RWPE1 (cell line): ENCODE measurements around the gene TMEM63B.

Experiments used
- CTCF ChIA-PET: fragments of 350-600 bp; sonication (Branson Sonifier 250); formaldehyde crosslinking; extraction: SDS; loops from one replicate; lab custom pipeline; 2021; lab: Yijun Ruan, JAX
- POLR2A ChIA-PET: fragments of 400-600 bp; formaldehyde crosslinking; extraction: SDS; loops from one replicate; lab custom pipeline; 2020; ENCODE audit warnings: antibody characterized with exemption; ENCODE audit not compliant: low non-redundant PET; lab: Yijun Ruan, JAX
- DNase-seq: peaks from one replicate; pipeline ENCODE4 v3.0.0; 2012; ENCODE audit warnings: low spot score
- H3K27ac ChIP-seq: fragments of 450-650 bp; 2 replicates; pipeline ENCODE4 v1.5.1; 2017
- TF ChIP-seq, protein P1 (sequence below): fragments of 450-650 bp; conservative IDR thresholded peaks from 2 replicates; pipeline ENCODE4 v1.5.1; 2017; ENCODE audit warnings: low read depth, mild to moderate bottlenecking

TMEM63B gene

DNA sequence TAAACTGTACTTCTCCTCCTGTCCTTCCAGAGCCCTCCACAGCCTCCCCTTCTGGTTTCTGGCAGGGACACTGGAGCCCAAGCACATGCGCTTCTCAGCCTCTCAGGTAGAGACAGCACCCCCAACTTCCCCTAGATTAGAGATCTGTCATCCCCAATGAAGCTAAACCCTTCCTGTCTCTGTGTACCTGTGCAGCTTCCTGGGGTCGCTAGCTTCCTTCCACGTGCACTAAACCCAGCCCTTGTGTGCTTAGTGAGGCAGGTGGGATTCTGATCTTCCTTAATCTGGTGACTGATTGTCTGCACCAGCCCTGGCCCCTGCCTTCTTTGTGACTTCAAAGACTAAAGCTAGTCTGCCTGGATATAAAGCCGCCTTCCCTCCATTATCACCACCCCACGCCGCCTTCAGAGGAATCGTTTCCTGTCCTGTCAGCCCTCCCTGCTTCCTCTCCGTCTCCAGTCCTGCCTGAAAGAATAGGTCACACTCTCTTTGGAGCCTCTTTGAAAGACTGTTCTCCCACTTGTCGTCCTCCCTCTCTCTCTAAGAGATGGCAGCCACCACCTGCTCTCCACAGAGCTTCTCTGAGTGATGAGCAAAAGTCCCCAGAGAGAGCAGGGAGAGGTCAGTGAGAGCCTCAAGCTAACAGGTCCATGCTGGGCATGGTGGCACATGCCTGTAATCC is 58.7 kb downstream of the TMEM63B start:
- POLR2A ChIA-PET: no interaction called here

DNA sequence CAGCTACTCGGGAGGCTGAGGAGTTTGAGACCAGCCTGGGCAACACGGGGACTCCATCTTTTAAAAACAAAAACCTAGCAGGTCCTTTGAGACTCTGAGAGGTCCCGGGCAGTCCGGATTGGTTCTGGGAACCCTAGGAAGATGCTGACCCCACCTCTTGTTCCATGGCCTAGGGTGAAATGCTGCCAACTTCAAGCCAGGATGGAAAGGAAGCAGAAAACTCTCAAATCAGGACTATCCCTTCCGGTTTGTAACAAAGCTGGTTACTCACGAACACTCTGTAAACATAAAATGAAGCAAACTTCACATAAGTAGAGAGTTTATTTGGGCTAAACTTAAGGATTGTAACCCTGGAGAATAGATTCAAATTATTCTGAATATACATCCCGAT is 59.3 kb downstream of the TMEM63B start:
- DNase-seq: no peak
- TF ChIP-seq, protein P1, sequence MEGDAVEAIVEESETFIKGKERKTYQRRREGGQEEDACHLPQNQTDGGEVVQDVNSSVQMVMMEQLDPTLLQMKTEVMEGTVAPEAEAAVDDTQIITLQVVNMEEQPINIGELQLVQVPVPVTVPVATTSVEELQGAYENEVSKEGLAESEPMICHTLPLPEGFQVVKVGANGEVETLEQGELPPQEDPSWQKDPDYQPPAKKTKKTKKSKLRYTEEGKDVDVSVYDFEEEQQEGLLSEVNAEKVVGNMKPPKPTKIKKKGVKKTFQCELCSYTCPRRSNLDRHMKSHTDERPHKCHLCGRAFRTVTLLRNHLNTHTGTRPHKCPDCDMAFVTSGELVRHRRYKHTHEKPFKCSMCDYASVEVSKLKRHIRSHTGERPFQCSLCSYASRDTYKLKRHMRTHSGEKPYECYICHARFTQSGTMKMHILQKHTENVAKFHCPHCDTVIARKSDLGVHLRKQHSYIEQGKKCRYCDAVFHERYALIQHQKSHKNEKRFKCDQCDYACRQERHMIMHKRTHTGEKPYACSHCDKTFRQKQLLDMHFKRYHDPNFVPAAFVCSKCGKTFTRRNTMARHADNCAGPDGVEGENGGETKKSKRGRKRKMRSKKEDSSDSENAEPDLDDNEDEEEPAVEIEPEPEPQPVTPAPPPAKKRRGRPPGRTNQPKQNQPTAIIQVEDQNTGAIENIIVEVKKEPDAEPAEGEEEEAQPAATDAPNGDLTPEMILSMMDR: no peak
- H3K27ac ChIP-seq: no peak overlapping the region
- ChIA-PET POLR2A (no interaction called here), CTCF (interaction anchor here (0.7 kb wide), 2 partner anchors 26 to 89 kb away, joined by 3 to 6 read pairs; no protein-coding TSS in a partner anchor)

More for the DNA sequence above, 58.7 kb downstream of the TMEM63B start:
- H3K27ac ChIP-seq: no peak overlapping the region
- TF ChIP-seq, protein P1: no peak
- CTCF ChIA-PET: interaction anchor here (0.6 to 0.9 kb wide), 3 partner anchors 35 to 89 kb away, joined by 3 to 7 read pairs (median 3); no protein-coding TSS in a partner anchor
- DNase-seq: no peak

DNA sequence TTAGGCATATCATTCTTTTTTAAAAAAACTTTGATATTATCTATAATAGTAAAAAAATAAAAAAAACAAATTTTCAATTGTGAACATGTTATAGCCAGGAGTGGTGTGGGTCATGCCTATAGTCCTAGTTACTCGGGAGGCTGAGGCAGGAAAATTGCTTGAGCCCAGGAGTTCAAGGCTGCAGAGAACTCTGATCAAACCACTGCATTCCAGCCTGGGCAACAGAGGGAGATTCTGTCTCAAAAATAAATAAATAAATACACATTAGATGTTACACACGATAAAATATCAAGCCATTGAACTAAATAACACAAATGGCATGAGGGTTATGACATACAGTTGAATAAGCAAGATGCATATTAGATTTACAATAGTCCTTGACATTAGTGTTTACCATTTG is 61.5 kb downstream of the TMEM63B start:
- TF ChIP-seq, protein P1: no peak
- H3K27ac ChIP-seq: no peak overlapping the region
- ChIA-PET CTCF (no interaction called here), POLR2A (no interaction called here)
- no peak for DNase-seq

GRCh38 chr6:44189257-44189656 is 61.9 kb downstream of the TMEM63B start:
- TF ChIP-seq, protein P1: no peak
- ChIA-PET POLR2A (no interaction called here), CTCF (interaction anchor here (1.2 kb wide), 1 partner anchor 9 kb away, joined by 3 read pairs; no protein-coding TSS in a partner anchor)
- no peak for DNase-seq
- no peak overlapping the region for H3K27ac ChIP-seq

DNA sequence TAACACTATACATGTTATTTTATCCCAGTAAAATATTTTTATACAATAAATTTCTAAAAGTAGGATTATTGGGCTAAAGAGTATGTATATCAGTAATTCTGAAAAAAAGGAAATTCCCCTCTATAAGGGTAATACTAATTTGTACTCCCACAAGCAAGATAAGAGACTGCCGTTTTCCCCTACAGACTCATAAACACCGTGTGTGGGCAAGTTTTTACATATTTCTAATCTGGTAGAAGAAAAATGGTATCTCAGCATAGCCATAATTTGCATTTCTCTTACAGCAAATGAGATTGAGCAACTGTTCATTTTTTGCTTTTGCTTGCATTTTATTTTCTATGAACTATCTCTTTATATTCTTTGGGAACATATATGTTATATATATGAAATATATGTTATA is 63.4 kb downstream of the TMEM63B start:
- no peak overlapping the region for H3K27ac ChIP-seq
- ChIA-PET POLR2A (no interaction called here), CTCF (interaction anchor here (1.0 to 1.2 kb wide), 2 partner anchors 10 to 47 kb away, joined by 3 read pairs; no protein-coding TSS in a partner anchor)
- DNase-seq: no peak
- TF ChIP-seq, protein P1: no peak

- DNase-seq: no peak
- ChIA-PET CTCF (interaction anchor here (0.6 kb wide), 3 partner anchors 76 to 1475 kb away, joined by 3 to 4 read pairs (median 3); no protein-coding TSS in a partner anchor), POLR2A (no interaction called here)
- TF ChIP-seq, protein P1: no peak
- H3K27ac ChIP-seq: no peak overlapping the region
Observed at GRCh38 chr6:44192428-44193041, 65.2 kb downstream of the TMEM63B start.
